Measurements from ENCODE around the gene ZNF235. TPM values are rescaled to one million over a fixed set of nuclear protein-coding genes. Genes with fewer than 3 reads are reported as not detected.
A peak's percentile ranks its signal among the peaks of the same experiment; 100 is the strongest.
"Not testable (repeated sequence)": the region's sequence is repeated elsewhere in the genome, so short reads cannot be mapped to it uniquely, and the experiment has no call there.

Gene ZNF235
- 10.4 TPM for total RNA-seq

DNA sequence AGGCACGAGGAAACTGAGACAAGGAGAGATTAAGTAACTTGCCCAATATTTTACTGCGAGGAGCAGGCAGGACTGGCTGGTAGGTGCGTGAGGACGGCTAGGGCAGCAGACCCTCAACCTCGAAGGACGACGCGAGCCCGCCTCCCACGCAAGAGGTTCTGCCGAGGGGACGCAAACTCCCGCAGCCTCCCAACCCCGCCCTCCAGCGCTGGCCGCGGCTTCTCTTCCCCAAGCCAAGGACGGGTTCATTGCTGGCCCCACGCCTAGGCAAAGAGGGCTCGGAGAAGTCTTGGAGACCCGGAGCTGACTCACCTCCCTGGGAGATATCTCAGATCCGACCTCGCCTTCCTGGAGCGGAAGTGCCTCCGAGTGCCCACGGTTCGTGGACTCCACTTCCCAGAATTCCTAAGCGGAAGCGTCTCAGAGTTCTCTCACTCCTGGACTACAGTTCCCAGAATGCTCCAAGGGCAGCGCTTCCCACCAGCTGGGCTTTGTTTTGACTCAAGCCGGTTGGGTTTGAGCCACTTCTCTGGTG lies at the start of gene ZNF235:
Gene ZNF235, minus strand, starts transcription at position 367 of the 535 bp plus-strand sequence. CDS start 1,621 bp downstream, outside the sequence.
- peak; percentile 97 for DNase-seq

DNA sequence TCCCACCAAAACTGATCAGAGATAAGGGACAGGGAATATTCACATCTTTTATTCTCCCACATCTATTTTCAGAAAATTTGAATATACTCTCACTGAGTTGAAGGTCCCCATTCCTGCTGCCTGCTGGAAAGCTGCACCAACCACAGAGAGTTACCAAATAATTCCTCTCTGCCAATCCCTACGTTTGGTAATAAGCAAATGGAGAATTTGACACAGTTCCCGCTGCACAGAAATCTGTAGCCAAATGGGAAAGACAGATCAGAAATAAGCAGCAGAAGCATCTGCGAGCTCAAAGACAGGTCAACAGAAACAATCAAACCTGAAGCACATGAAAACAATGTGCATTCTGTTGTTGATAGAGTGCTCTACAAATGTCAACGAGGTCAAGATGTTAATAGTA lies 41.7 kb upstream of the ZNF235 start:
- DNase-seq, result no peak

DNA sequence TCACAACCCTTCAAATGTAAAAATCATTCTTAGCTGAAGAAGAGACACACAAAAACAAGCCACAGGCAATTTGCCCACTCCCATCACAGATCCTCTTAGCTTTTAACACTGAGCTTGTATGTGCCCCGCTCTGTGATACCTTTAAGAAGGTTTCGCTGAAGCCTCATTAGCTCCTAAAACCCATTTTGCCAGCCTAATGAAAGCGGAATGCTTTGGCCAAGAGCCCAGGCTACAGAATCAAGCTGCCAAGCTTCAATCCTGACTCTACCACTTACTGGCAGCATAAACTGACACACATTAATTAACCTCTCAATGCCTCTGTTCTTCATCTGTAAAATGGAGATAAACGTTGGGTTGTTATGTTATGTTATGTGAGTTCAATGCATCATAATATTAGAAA lies 41.1 kb upstream of the ZNF235 start:
- DNase-seq, result no peak

DNA sequence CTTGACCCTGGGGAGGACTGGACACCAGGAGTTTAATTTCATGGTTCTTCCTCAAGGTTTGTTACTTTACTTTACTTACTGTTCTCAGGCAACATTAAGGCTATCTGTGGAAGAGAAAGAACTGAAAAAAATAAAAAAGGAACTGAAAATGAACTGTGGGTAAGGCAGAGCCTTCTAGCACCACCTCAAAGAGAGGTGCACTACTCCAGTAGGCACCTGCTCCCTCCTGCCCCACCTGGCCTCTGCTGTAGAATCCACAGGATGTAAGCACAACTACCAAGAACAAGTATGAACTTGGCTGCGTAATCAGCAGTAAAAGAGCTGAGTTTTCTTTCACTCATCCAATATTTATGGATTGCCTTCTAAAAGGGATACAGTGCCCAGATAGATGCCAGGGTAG lies 39.4 kb upstream of the ZNF235 start:
- DNase-seq, result no peak

DNA sequence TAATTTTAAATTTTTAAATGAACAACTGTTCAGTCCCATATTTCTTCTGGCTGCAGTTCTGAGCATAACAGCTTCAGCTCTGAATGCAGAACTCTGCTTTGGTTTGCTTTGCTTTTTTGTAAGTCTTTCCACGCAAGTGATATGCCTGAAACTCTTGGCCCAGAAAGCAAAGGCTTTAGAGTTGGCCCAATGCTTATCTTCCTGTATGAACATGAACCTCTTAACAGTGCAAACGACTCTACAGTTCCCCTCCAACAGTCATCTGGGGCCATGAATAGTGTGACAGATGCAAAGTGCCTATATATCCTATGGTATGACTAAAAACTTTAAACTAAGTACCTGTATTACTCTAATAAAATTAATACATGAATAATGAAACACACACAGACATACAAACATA lies 37.0 kb upstream of the ZNF235 start:
- DNase-seq, result no peak

DNA sequence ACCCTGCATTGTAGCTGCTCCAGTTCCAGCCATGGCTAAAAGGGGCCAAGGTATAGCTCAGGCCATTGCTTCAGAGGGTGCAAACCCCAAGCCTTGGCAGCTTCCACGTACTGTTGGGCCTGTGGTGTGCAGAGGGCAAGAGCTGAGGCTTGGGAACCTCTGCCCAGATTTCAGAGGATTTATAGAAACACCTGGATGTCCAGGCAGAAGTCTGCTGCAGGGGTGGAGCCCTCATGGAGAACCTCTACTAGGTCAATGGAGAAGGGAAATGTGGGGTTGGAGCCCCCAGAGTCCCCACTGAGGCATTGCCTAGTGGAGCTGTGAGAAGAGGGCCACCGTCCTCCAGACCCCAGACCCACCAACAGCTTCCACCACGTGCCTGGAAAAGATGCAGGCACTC lies 29.8 kb upstream of the ZNF235 start:
- DNase-seq, result not testable (repeated sequence)

DNA sequence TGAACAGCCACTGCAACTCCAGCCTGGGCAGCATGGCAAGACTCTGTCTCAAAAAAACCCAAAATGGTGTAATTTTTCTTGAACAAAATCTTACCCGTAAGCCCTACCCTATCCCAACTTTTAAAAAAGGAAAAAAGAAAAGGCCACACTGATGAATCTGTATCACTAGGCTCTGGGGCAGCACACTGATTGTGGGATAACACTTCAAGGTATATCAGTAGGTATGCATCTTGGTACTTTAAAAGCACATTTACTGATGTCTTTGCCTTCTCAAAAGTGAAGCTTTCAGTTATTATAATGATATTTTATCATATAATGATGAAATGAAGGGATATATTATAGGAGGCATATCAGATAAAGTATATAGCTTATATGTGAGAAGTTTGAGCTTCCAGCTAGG lies 27.3 kb upstream of the ZNF235 start:
- no peak for DNase-seq

DNA sequence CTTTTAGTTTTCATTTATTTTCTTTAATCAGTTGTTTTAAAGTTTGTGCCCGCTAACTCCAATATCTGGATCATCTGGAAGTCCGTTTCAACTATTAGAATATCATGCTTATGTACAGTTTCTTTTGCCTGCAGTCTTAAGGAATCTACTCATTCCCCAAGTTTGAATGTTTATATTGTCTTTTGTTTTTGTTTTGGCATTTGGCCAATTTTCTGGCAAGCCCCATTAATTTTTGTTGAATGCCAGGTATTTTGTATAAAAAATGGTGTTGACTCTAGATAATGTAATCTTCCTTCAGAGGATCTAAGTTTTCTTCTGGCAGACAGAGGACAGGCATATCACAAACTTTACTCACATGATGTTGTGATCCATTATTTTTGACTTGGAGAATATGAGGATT lies 11.1 kb upstream of the ZNF235 start:
- DNase-seq, result no peak

DNA sequence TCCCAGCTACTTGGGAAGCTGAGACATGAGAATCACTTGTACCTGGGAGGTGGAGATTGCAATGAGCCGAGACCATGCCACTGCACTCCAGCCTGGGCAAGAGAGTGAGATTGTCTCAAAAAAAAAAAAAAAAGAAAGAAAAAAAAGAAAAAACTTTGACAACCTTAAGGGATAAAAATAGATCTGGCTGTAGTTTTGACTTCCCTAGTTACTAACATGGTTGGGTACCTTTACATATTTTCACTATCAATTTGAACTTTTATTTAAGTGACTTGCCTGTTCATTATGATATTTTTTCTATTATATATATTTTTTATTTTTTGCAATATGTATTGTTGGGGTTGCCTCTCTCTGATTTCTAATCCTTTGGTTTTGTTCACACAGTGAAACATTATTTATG lies 8.4 kb upstream of the ZNF235 start:
- no peak for DNase-seq

DNA sequence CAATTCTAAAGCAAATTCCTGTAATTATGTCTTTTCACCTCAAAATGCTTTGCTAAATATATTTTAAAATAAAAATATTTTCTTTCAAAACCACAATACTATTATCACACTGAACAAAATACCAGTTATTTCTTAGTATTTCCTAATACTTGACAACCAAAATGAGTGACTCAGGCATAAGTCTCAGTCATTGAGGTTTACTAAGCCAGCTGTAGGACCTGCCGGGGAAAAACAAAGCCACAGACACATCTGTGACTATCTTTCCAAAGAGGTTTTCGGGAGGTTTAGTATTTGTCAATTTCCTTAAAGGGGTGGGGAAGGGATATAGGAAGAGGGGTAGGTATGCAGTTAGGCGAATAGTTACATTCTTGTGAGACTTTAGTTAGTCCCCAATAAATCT lies 3.2 kb upstream of the ZNF235 start:
- DNase-seq, result no peak

DNA sequence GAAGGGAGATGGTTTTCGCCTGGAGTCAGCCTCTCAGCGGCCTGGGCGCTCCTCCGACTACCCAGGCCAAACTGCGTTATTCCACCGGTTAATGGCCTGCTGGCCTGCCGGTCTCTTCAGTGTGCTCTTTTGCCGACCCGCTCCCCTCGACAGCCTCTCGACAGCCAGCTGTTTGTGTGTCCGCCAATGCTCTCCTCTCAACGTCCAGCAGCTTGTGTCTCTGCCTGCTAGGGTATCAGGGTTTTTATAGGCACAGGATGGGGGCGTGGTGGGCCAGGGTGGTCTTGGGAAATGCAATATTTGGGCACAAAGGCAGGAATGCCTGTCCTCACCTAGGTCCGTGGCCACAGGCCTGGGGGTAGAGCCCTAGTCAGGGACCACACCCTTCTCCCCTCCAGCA lies 1.5 kb upstream of the ZNF235 start:
- DNase-seq, result no peak

DNA sequence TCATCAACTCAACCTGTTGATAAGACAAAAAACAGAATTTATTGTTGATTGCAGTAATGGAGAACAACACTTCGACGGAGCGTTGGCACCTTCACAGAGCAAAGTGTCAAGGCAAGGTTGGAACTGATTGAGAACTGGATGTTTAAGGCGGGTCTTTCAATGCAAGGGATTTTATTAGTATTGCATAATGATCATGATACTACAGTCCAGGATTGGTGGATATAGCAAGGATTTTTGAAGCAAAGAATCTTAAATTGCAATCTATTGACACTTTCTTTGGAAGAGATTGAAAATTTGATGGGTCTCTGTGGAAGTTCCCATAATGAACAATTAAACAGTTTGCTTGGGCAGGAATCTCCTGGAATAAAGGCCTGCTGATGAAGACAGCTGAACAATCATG lies 632 bp upstream of the ZNF235 start:
- DNase-seq, result no peak

DNA sequence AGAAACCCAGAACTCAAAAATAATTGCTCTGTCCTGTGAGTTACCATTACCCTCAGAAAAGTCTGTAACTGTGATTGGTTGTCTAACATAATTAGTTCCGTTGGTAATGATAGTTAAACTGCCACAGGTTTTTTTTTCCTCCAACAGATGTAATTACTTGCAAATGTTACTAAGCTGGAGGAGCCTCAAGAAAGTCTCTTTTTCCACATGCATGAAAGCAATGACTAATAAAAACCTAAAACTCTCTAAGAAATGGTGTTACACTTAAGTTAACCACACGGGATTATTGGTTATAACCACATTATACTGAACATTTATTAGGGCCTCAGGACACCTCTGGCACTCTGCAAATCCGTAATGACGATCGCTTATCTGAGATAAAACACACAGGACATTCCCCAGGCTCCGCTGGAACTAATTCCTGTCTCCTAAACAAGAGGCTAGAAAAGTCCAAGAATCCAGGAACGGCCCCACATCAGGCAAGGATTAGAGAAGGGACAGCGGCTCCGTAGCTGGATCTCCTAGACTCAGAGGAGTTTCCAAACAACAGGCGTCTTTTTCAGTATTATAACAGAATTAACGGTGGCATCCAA lies 753 bp downstream of the ZNF235 start:
- DNase-seq, result peak; percentile 20

DNA sequence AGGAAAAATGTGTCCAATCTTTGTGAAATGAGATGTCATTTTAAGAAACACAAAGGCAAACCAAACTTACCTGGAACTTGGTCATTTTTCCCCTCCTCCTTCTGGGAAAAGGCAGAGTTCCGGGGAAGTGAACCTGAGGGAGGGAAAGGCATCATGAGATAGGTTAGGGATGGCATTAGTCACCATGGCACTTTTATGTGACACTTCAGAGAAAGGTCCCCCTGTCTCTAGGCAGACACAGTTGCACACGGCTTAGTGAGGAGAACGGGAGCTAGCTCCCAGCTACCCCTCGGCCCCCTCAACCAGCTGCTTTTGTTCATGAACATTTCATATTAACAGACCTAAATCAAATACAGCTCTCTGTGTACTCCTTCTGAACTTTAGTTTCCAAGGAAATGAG lies 1.5 kb downstream of the ZNF235 start:
- no peak for DNase-seq

DNA sequence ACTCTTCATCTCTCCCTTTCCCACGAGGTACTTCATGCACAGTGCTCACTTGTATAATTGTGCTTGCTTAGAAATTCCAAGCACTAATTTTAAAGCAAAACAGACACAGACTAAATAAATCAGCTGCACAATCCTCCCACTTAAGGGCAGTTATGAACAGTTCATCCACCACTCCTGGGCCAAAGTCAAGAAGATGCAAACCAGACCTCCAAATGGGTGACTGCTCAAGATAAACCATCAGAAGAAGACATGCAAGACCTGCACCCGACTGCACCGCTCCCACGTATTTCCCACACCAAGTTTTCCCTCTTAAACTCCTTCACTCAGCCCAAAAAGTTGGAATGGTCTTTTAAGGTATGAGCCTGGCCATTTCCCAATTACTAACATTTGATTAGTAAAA lies 19.9 kb downstream of the ZNF235 start:
- no peak for DNase-seq

DNA sequence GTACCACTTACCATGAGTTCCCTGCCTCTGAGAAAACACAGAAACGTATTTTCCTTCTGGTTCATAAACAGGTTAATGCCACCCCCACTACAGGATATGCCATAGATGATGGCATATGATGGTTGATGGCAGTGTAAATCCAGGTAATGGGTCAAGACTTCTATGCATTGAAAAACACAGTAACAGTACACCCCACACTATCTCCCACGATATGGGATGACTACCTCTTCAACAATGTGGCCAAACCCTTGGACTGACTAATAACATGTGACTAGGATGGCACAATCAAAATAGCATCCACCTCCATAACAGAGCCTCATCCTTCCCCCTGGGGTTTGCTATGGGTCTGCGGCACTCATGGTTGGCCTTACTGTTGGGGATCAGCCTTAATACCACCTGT lies 22.0 kb downstream of the ZNF235 start:
- DNase-seq, result no peak

DNA sequence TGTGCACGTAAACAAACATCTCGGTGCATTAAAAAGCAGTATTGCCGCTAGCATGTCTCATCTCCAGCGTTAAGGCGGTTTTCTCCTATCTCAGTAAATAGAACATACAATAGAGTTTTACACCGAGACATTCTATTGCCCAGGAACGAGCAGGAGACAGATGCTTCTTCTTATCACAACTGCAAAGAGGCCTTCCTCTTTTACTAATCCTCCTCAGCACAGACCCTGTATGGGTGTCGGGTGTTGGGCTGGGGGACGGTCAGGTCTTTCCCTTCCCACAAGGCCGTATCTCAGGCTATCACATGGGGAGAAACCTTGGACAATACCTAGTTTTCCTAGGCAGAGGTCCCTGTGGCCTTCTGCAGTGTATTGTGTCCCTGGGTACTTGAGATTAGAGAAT lies 23.9 kb downstream of the ZNF235 start:
- no peak for DNase-seq

DNA sequence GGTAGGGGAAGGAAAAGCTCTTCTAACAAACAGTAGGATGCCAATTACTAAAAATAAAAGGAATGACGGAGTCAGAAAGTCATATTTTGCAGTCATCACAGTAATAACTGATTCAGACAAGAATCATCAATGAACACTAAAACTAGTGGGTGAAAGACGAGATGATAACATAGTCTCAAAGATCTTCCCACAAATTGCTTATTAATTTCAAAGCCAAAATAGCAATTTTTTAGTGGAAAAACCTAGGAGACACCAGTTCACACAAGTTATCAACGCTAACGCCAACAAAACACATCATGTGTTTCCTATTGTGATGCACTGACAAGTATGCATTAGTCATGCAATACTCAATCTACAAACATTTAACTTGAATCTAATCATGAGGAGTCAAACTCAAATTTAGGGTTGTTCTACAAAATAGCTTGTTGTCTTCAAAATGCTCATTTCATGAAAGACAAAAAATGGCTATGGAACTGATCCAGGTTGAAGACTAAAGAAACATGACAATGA lies 26.6 kb downstream of the ZNF235 start:
- DNase-seq, result no peak

DNA sequence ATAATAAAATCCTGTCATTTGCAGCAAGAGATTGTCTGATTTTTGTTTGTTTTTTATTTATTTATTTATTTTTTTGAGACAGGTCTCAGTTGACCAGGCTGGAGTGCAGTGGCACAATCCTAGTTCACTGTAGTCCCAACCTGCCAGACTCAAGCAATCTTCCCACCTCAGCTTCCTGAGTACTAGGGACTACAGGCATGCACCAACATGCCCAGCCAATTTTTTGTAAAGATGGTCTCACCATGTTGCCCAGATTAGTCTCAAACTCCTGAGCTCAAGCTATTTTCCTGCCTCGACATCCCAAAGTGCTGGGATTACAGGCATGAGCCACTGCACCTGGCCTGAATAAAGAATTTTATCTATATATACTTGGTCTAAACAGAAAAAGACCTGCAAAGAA lies 27.5 kb downstream of the ZNF235 start:
- DNase-seq, result no peak

DNA sequence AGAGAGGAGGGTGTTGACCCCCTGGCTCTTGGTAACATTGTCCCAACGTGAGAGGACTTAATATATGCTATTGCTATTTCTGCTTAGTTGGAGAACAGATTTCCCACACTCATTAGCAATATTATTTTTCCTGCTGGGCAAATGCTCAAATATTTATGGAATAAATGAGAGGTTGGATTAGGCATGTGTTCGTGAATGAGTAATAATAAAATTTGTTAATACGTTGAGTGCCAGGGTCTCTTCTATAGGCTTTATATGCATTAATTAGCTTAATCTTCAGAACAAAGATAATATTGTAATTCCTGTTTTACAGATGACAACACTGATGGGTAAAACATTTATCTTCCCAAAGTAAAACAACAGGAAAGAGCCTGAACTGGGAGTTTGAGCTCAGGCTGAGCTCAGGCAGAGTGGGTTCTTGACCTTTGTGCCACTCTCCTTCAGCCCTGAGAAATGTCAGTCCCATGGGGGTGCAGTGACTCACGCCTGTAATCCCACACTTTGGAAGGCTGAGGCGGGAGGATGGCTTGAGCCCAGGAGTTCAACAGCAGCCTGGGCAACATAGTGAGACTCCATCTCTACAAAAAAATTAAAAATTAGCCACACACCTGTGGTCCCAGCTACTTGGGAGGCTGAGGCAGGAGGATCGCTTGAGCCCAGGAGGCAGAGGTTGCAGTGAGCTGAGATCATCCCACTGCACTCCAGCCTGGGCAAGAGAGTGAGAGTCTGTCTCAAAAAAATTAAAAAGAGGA lies 44.0 kb downstream of the ZNF235 start:
- DNase-seq, result no peak

DNA sequence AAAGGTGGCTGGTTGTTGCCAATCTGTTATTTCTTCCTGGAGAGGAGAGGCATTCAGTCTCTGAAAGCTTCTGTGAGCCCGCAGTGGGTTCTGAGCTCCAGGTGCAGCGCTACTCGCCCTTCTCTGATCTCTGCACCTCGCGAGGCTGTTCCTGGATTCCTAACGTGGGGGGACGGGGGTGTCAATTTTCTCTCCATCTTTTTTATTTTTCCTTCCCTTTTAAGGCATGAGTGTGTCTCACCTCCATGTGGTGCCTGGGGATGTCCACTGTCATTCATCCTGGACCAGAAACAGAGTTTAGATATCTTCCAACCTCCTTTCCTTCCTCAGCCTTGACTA lies 44.5 kb downstream of the ZNF235 start:
- DNase-seq, result no peak

DNA sequence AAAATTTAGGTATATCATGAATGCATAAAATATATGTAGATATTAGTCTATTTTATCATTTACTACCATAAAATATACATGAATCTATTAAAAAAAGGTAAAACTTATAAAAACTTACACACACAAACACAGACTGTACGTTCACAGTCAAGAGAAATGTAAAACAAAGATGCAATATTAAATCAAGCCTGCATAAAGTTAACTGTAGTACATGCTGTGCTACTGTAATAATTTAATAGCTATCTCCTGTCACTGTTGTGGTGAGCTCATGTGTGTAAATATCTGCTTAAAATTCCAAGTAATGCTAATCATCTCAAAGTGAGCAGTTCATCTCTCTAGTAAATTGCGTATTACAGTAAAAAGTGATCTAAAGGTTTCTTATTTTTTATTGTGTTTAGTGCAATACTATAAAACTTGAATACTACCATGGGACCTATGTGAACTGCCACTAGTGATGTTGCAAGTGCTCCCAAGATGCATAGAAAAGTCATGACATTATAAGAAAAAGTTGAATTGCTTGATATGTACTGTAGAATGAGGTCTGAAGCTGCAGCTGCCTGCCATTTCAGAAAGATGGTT lies 45.9 kb downstream of the ZNF235 start:
- DNase-seq, result no peak

DNA sequence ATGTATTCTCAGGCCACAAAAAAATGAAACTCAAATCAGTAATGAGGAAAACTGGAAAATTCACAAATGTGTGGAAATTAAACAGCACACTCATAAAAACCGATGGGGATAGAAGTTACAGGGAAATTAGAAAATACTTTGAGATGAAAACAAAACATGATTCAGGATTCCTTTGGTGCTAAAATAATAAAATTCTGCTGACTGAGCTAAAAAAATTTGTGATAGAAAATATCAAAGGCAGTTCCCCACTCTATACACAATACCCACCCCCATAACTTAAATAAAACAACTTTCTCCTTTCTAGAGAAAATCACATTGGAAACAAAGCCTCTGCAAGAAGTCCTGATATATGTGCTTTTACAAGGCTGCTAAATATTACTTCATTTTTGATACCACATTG lies 46.7 kb downstream of the ZNF235 start:
- no peak for DNase-seq
